Testis (tissue), 2 donors: Measurements from ENCODE around the gene VEZT.

Experiments used
- POLR2A ChIP-seq: fragments of 450-650 bp; IDR thresholded peaks from one replicate; pipeline ENCODE4 v1.6.1; 2017; ENCODE audit warnings: antibody characterized with exemption, mild to moderate bottlenecking, moderate library complexity
- TF ChIP-seq, protein P1 (sequence below), 3 experiments: fragments of 450-650 bp in 2 of 3; fragments of 200-600 bp in 1 of 3; sonication (generic) in 1 of 3; IDR thresholded peaks; one replicate each; pipeline ENCODE4 v1.5.1; 2016 to 2019; ENCODE audit warnings: antibody characterized with exemption in 3 of 3, mild to moderate bottlenecking in 2 of 3, moderate library complexity in 1 of 3

GRCh38 chr12:95206916-95207315, 10.7 kb upstream of the VEZT start:
- TF ChIP-seq, protein P1, sequence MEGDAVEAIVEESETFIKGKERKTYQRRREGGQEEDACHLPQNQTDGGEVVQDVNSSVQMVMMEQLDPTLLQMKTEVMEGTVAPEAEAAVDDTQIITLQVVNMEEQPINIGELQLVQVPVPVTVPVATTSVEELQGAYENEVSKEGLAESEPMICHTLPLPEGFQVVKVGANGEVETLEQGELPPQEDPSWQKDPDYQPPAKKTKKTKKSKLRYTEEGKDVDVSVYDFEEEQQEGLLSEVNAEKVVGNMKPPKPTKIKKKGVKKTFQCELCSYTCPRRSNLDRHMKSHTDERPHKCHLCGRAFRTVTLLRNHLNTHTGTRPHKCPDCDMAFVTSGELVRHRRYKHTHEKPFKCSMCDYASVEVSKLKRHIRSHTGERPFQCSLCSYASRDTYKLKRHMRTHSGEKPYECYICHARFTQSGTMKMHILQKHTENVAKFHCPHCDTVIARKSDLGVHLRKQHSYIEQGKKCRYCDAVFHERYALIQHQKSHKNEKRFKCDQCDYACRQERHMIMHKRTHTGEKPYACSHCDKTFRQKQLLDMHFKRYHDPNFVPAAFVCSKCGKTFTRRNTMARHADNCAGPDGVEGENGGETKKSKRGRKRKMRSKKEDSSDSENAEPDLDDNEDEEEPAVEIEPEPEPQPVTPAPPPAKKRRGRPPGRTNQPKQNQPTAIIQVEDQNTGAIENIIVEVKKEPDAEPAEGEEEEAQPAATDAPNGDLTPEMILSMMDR (IDR thresholded peaks at IDR 0.05), result no peak
- no peak for TF ChIP-seq POLR2A
